COLO668 (cell line): ENCODE results near the gene SEMA4B.
A peak's percentile ranks its signal among the peaks of the same experiment; 100 is the strongest.
"Not testable (repeated sequence)": the region's sequence is repeated elsewhere in the genome, so short reads cannot be mapped to it uniquely, and the experiment has no call there.

Source experiments
- DNase-seq: peaks from one replicate; lab custom pipeline; 2025; ENCODE audit not compliant: unreplicated experiment; lab: John Stamatoyannopoulos, UW

SEMA4B gene

DNA sequence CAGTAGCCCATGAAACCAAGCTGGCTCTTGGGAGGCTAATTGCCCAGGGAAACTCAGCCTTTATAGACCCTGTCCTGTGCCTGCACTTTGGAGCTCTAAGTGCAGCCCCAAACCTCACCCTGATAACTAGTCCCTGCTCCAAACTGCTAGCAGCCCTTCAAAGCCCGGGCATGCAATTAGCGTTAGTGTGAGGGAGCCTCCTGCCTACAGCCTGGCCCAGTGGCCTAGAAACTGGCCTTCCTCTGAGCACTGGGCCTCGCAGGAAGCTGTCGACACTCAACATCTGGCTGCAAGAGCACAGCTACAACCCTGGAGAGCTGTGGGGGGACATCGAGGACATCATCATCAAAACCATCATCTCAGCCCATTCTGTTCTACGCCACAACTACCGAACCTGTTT lies 56.6 kb downstream of the SEMA4B start:
- no peak for DNase-seq

DNA sequence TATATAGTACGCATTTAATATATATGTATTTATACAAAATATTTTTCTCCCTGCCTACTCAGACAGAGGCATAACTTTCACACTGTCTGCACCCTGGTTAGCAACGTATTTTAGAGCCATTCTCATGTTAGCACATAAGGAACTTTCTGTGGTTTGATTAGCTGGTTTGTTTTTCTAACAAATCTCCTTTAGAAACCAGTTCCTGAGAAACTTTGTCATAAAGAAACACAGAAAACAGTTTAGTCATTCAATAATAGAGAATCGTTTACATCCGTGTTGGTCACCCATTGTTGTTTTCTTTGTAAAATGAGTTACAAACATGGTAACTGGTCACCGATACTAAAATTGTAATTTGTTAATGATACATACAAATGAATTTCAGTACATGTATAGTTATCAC lies 58.4 kb downstream of the SEMA4B start:
- no peak for DNase-seq

DNA sequence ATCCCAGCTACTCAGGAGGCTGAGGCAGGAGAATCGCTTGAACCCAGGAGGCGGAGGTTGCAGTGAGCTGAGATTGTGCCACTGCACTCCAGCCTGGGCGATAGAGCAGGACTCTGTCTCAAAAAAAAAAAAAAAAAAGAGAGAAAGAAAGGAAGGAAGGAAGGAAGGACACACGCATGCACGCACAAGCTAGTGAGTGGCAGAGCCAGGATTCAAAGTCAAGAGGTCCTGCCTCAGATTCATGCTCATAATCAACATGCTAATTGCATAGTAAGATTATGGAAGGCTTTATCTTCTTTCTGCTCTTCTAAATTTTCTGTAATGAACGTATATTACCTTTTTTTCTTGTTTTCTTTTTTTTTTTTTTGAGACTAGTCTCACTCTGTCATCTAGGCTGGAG lies 59.6 kb downstream of the SEMA4B start:
- not testable (repeated sequence) for DNase-seq

DNA sequence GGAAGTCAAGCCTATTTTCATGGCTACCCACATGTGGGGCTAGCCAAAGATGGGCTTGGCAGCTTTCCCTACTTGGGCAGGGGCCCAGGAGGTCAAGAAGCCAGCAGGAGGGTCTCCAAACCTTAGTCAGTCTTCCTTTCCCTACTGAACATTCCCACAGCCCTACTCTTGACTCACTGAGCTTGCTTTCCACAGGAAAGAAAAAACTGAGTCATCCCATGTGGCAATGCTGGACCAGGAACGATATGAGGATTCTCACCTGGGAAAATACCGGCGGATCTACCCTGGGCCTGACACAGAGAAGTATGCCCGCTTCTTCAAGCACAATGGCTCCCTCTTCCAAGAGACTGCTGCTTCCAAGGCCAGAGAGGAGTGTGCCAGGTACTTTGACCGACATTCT lies 60.7 kb downstream of the SEMA4B start:
- no peak for DNase-seq

DNA sequence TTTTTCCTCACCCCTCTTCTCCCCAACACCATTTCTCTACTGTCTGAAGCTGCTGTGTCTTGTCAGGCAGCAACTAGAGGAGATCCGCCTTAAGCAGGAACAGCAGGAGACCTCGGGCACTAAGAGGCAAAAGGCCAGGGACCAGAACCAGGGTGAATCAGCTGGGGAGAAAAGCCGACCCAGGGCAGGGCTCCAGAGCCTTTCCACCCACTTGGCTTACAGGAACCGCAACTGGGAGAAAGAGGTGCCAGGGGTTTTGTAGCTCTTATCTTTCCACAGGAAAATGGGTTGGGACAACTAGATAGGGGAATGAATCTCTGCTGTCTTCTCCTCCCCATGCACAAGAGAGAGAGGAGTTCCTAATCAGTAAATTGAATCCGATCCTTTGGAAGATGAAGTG lies 61.3 kb downstream of the SEMA4B start:
- no peak for DNase-seq

DNA sequence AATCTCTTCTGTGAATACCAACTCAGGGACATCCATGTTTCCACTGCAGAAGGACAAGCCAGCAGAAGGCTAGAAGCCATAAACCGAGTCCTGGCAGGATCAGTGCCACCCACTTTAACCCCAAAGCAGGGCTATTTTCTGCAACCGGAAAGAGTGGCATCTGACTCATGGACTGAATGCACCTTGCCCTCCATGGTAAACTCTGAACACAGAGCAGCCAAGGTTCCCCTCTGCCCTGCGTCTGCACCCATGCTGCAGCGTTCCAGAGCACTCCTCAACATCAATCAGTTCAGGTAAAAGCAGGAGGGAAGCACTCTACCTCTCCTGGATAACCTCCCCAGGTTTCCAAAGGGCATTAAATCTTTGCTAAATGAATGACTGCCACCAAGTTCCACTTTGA lies 63.5 kb downstream of the SEMA4B start:
- peak; percentile 13 for DNase-seq

DNA sequence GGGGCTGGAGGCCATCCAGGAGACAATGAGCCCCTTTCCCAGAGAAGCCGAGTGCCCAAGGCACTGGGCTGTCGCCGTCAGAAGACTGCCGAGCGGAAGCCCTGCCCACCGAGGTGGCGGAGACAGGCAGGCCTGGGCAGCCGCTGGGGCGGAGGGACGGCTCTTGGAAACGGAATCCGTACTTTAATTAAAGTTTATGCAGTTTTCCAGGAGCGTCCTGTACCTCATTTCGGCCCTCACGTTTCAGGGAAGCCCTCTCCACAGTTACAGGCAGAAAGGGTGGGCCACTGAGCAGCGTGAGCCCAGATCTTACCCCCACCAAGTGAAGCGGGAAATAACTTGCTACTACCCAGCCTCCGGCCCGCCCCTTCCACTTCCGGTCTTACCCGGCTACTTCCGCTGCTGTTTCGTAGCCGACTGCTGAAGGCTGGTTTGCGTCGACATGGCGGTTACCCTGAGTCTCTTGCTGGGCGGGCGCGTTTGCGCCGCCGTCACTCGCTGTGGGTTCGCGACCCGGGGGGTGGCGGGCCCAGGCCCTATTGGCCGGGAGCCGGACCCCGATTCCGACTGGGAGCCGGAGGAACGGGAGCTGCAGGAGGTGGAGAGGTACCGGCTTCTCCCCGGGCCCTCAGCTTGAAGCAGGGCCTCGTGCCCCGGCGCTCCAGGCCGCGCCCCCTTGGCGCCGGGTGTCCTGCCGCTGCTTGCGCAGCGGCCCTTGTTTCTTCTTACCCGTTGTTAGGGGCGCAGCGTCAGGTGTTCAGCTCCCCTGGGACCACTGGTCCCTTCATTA lies 64.3 kb downstream of the SEMA4B start, which contains the start of gene NGRN:
TSS of gene NGRN (plus strand) at position 402 of the 790 bp plus-strand sequence. CDS start at position 443, 41 bp downstream.
- peak; percentile 89 for DNase-seq

DNA sequence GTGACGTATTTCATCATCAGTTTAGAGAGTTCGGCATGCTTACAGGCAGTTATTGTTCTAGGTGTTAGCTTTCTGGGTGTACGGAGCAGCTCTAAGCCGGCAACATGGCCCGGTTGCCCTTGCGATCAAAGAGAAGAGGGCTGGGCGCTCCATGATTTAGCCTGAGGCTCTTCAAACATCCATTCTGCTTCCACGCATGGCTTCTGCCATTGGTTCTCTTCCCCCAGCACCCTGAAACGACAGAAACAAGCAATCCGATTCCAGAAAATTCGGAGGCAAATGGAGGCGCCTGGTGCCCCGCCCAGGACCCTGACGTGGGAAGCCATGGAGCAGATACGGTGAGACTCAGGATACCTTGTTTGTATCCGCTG lies 64.9 kb downstream of the SEMA4B start:
- peak; percentile 51 for DNase-seq

DNA sequence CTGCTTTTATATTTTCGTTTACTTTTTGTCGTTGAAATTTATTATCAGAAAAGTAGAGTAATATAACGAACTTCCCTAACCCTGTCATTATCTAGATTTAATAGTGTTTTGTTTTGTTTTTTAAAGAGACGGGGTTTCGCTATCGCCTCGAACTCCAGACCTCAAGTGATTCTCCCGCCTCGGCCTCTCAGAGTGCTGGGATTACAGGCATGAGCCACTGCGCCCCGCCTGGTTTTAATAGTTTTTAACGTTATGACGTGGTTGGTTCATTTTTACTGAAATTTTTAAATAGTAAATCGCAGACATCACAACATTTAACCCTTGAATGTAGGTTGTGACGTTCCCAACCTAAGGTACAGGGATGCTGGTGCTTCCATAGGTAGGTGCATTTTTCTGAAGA lies 65.4 kb downstream of the SEMA4B start:
- peak; percentile 16 for DNase-seq

DNA sequence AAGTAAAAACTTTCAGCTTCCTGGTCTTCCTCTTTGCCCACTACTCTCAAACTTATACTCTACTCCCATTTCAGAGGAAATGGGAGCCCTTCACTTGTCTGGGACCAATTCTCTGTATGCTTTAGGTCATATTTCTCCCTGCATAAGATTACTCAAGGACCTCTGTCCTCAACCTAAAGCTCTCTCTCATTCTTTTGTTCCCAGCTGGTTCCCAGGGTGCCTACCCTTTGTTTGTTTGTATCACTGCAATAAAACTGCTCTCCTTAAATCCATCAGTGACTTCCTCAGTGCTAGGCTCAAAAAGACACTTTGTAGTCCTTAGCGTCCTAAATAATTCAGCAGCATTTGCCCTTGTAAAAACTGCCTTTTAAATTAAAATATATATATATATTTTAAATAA lies 67.3 kb downstream of the SEMA4B start:
- DNase-seq = no peak

DNA sequence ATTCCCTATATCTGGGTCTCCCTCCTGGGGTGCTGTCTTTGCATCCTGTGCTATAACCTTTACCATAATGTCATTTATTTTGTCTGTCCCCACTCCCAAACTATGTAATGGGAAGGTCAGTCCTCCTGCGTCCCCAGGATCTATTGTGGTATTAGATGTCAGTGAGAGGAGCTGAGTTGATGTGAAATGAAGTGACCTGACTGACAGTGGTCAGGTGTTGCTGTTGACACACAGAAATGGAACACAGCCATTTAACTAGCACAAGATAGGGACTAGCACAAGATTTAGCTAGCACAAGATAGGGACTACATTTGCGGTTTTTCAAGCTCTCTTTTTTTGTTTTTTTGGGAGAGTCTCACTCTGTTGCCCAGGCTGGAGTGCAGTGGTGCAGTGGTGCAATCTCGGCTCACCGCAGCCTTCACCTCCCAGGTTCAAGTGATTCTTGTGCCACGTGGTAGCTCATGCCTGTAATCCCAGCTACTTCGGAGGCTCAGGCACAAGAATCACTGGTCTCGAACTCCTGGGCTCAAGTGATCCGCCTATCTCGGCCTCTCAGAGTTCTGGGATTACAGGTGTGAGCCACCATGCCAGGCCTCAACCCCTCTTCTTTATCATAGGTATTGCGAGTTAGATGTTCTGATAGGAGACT lies 69.5 kb downstream of the SEMA4B start:
- no peak for DNase-seq

DNA sequence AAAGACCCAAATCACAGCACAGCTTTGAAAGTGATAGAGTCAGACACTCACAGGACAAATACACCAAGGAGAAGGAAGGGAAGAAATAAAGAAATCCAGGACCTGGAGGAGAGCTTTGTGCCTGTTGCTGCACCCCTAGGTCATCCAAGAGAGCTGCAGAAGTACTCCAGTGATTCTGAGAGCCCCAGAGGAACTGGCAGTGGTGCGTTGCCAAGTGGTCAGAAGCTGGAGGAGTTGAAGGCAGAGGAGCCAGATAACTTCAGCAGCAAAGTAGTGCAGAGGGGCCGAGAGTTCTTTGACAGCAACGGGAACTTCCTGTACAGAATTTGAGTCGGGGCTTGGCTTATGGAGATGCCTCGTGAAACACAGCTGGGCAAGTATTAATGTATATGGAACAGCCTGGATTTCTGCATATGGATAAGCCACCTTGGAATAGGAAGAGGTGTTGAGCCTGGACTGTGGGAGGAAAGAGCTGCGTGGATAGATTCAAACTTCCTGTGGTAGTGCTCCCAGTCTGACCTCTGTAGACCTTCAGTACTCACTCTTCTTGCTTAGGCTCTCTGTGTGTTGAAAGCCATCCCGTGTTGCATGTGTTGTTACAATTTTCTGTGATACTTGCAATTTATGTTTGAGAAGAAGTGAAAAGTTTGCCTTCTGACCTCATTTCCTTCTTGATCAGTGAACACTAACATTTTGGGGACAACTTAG lies 70.5 kb downstream of the SEMA4B start:
- DNase-seq = no peak

DNA sequence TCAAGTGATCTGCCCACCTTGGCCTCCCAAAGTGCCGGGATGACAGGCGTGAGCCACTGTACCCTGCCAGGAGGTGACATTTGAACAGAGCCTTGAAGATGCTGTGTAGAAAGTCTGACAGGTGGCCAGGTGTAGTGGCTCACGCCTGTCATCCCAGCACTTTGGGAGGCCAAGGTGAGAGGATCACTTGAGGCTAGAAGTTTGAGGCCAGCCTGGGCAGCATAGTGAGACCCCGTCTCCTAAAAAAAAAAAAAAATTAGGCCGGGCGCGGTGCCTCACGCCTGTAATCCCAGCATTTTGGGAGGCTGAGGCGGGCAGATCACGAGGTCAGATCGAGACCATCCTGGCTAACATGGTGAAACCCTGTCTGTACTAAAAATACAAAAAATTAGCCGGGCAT lies 77.3 kb downstream of the SEMA4B start:
- DNase-seq = not testable (repeated sequence)
